CD4-positive, CD25-positive, alpha-beta regulatory T cell (primary cell): ENCODE data around the gene EPS8L3. TPM values are rescaled to one million over a fixed set of nuclear protein-coding genes. Genes with fewer than 3 reads are reported as not detected.

ENCODE experiments used
- ATAC-seq, 2 donors: fragments of 150-1000 bp; cut with Tn5 transposase; one replicate each; pipeline ENCODE4 v1.10.0; 2021; ENCODE audit warnings: low read depth in 2 of 2, moderate number of reproducible peaks in 2 of 2, moderate library complexity in 1 of 2
- DNase-seq, 3 donors: peaks; one replicate each; pipeline versions ENCODE4 v3.0.0 to v3.0.0-alpha.2; 2012 to 2022; ENCODE audit warnings: mixed read lengths in 1 of 3
- H3K27ac ChIP-seq: one replicate; pipeline ENCODE4 v1.7.0; 2013; ENCODE audit warnings: mild to moderate bottlenecking, low read length; ENCODE audit not compliant: insufficient read depth, poor library complexity, severe bottlenecking
- H3K27me3 ChIP-seq: one replicate; pipeline ENCODE4 v1.7.0; 2013; ENCODE audit warnings: low read length; ENCODE audit not compliant: control insufficient read depth, insufficient read depth
- H3K36me3 ChIP-seq: one replicate; pipeline ENCODE4 v1.7.0; 2013; ENCODE audit warnings: mild to moderate bottlenecking, low read length, moderate library complexity; ENCODE audit not compliant: control insufficient read depth, insufficient read depth
- H3K4me1 ChIP-seq: 2 replicates; pipeline ENCODE4 v1.7.0; 2013; ENCODE audit warnings: mild to moderate bottlenecking, low read length; ENCODE audit not compliant: insufficient read depth, control insufficient read depth, poor library complexity, severe bottlenecking
- H3K4me3 ChIP-seq: one replicate; pipeline ENCODE4 v1.7.0; 2013; ENCODE audit warnings: low read depth, mild to moderate bottlenecking, low read length, moderate library complexity
- H3K9me3 ChIP-seq, 2 experiments: 1 replicate in 1 of 2; 2 replicates in 1 of 2; pipeline ENCODE4 v1.7.0; 2013; ENCODE audit warnings: low read length in 2 of 2, mild to moderate bottlenecking in 1 of 2, moderate library complexity in 1 of 2; ENCODE audit not compliant: control insufficient read depth in 2 of 2
- H3K27ac Mint-ChIP-seq, 3 donors: one replicate each; pipeline ENCODE4 v1.8.0; 2020 to 2022; ENCODE audit warnings: mild to moderate bottlenecking in 3 of 3, mixed read lengths in 3 of 3, moderate library complexity in 2 of 3
- H3K27me3 Mint-ChIP-seq: one replicate; pipeline ENCODE4 v1.8.0; 2022; ENCODE audit warnings: mild to moderate bottlenecking, mixed read lengths
- H3K36me3 Mint-ChIP-seq: one replicate; pipeline ENCODE4 v1.8.0; 2020; ENCODE audit warnings: mixed read lengths
- H3K4me1 Mint-ChIP-seq, 4 donors: one replicate each; pipeline ENCODE4 v1.8.0; 2020 to 2022; ENCODE audit warnings: mixed read lengths in 4 of 4, mild to moderate bottlenecking in 1 of 4
- H3K4me3 Mint-ChIP-seq, 4 donors: one replicate each; pipeline ENCODE4 v1.8.0; 2020 to 2022; ENCODE audit warnings: mild to moderate bottlenecking in 4 of 4, mixed read lengths in 4 of 4, moderate library complexity in 3 of 4
- H3K9me3 Mint-ChIP-seq, 7 donors: one replicate each; pipeline ENCODE4 v1.8.0; 2020 to 2022; ENCODE audit warnings: mixed read lengths in 7 of 7, mild to moderate bottlenecking in 3 of 7, moderate library complexity in 2 of 7
- polyA plus RNA-seq, 4 donors: library from polyadenylated mRNA; unstranded; fragments of 300-500 nt; fragmentation: Illumina TruSeq; gene quantifications; one replicate each; pipeline ENCODE4 v1.2.3, GENCODE V29; 2021
- total RNA-seq: library from RNA; stranded (reverse); gene quantifications from one replicate; pipeline ENCODE4 v1.2.3, GENCODE V29; 2022

The EPS8L3 gene
- total and polyA plus RNA-seq, 5 donors from 2014 or later, result not detected

GRCh38 chr1:109805486-109806165, 41.9 kb upstream of the EPS8L3 start:
- Histone ChIP-seq H3K4me3 (no peak overlapping the region), H3K36me3 (no peaks in the 10 kb centered on the region), H3K27ac (no peak overlapping the region), H3K4me1 (peaks cover 74% of the 10 kb centered on the region), H3K27me3 (no peaks in the 10 kb centered on the region), H3K9me3 (no peaks in the 10 kb centered on the region)
- no peaks in the 10 kb centered on the region for H3K9me3 Mint-ChIP-seq
- H3K27ac Mint-ChIP-seq, result peak overlapping the region in 2 of 3 donors; percentile 79 to 80
- no peaks in the 10 kb centered on the region for H3K36me3 Mint-ChIP-seq
- DNase-seq (no peak), ATAC-seq (no peak)
- H3K27me3 Mint-ChIP-seq, result peaks cover 4% of the 10 kb centered on the region
- H3K4me1 Mint-ChIP-seq, result peaks cover 7 to 79% (median 49%) of the 10 kb centered on the region in 4 donors
- H3K4me3 Mint-ChIP-seq, result peak overlapping the region in 2 of 4 donors; percentile 22 to 44

- no peak overlapping the region for H3K4me3 ChIP-seq
- H3K9me3 ChIP-seq, result no peaks in the 10 kb centered on the region
- H3K4me1 ChIP-seq, result peaks cover 80% of the 10 kb centered on the region
- Mint-ChIP-seq H3K27me3 (peaks cover 4% of the 10 kb centered on the region), H3K36me3 (no peaks in the 10 kb centered on the region), H3K4me1 (peaks cover 11 to 87% (median 53%) of the 10 kb centered on the region in 4 donors), H3K9me3 (no peaks in the 10 kb centered on the region), H3K27ac (peak overlapping the region; percentile 75 to 100 (median 97)), H3K4me3 (peak overlapping the region in 2 of 4 donors; percentile 61 to 80)
- no peaks in the 10 kb centered on the region for H3K27me3 ChIP-seq
- H3K36me3 ChIP-seq, result no peaks in the 10 kb centered on the region
- DNase-seq (no peak), ATAC-seq (no peak)
- H3K27ac ChIP-seq, result peak overlapping the region; percentile 82
Measured at GRCh38 chr1:109804660-109805059, 40.9 kb upstream of the EPS8L3 start.

GRCh38 chr1:109803901-109804331, 40.2 kb upstream of the EPS8L3 start:
- DNase-seq (no peak), ATAC-seq (no peak)
- H3K4me3 Mint-ChIP-seq, result peak overlapping the region; percentile 39 to 82 (median 71)
- Histone ChIP-seq H3K36me3 (no peaks in the 10 kb centered on the region), H3K9me3 (no peaks in the 10 kb centered on the region), H3K27ac (peak overlapping the region; percentile 82), H3K4me3 (peak overlapping the region; percentile 28), H3K27me3 (no peaks in the 10 kb centered on the region), H3K4me1 (peaks cover 80% of the 10 kb centered on the region)
- peaks cover 4% of the 10 kb centered on the region for H3K27me3 Mint-ChIP-seq
- peaks cover 11 to 93% (median 55%) of the 10 kb centered on the region in 4 donors for H3K4me1 Mint-ChIP-seq
- H3K36me3 Mint-ChIP-seq, result no peaks in the 10 kb centered on the region
- H3K9me3 Mint-ChIP-seq, result no peaks in the 10 kb centered on the region
- H3K27ac Mint-ChIP-seq, result peak overlapping the region; percentile 95 to 100 (median 97)

- peaks cover 74% of the 10 kb centered on the region for H3K4me1 ChIP-seq
- Mint-ChIP-seq H3K4me3 (peak overlapping the region; percentile 70 to 88 (median 81)), H3K36me3 (no peaks in the 10 kb centered on the region), H3K27ac (peak overlapping the region; percentile 95 to 100 (median 97)), H3K4me1 (peaks cover 11 to 89% (median 54%) of the 10 kb centered on the region in 4 donors), H3K27me3 (peaks cover 4% of the 10 kb centered on the region), H3K9me3 (no peaks in the 10 kb centered on the region)
- no peak for ATAC-seq
- peak overlapping the region; percentile 28 for H3K4me3 ChIP-seq
- H3K36me3 ChIP-seq, result no peaks in the 10 kb centered on the region
- no peaks in the 10 kb centered on the region for H3K9me3 ChIP-seq
- no peaks in the 10 kb centered on the region for H3K27me3 ChIP-seq
- H3K27ac ChIP-seq, result peak overlapping the region; percentile 82
- DNase-seq, result no peak
Measured at GRCh38 chr1:109802901-109803561, 39.3 kb upstream of the EPS8L3 start.

GRCh38 chr1:109802136-109802900, 38.6 kb upstream of the EPS8L3 start:
- peak; percentile 76 to 81 for ATAC-seq
- Histone ChIP-seq H3K27ac (peak overlapping the region; percentile 82), H3K4me1 (peaks cover 74% of the 10 kb centered on the region)

GRCh38 chr1:109801791-109802135, 38.0 kb upstream of the EPS8L3 start:
- Mint-ChIP-seq H3K4me3 (peak overlapping the region; percentile 70 to 88 (median 81)), H3K4me1 (peaks cover 13 to 89% (median 55%) of the 10 kb centered on the region in 4 donors), H3K27ac (peak overlapping the region; percentile 95 to 100 (median 97)), H3K27me3 (peaks cover 4% of the 10 kb centered on the region), H3K9me3 (no peaks in the 10 kb centered on the region), H3K36me3 (no peaks in the 10 kb centered on the region)
- H3K4me3 ChIP-seq, result peak overlapping the region; percentile 47
- H3K36me3 ChIP-seq, result no peaks in the 10 kb centered on the region
- ATAC-seq (no peak), DNase-seq (no peak)
- H3K9me3 ChIP-seq, result no peaks in the 10 kb centered on the region
- peaks cover 74% of the 10 kb centered on the region for H3K4me1 ChIP-seq
- peak overlapping the region; percentile 82 for H3K27ac ChIP-seq
- H3K27me3 ChIP-seq, result no peaks in the 10 kb centered on the region

More at GRCh38 chr1:109802136-109802900, 38.6 kb upstream of the EPS8L3 start:
- H3K27ac Mint-ChIP-seq, result peak overlapping the region; percentile 95 to 100 (median 97)
- peak overlapping the region; percentile 70 to 88 (median 81) for H3K4me3 Mint-ChIP-seq
- peaks cover 11 to 89% (median 53%) of the 10 kb centered on the region in 4 donors for H3K4me1 Mint-ChIP-seq
- peaks cover 4% of the 10 kb centered on the region for H3K27me3 Mint-ChIP-seq
- Histone ChIP-seq H3K9me3 (no peaks in the 10 kb centered on the region), H3K36me3 (no peaks in the 10 kb centered on the region), H3K4me3 (peak overlapping the region; percentile 47), H3K27me3 (no peaks in the 10 kb centered on the region)
- H3K36me3 Mint-ChIP-seq, result no peaks in the 10 kb centered on the region
- H3K9me3 Mint-ChIP-seq, result no peaks in the 10 kb centered on the region
- DNase-seq, result peak; percentile 33 to 93 (median 77)

- DNase-seq, result no peak
- H3K27ac Mint-ChIP-seq, result peak overlapping the region; percentile 67 to 97 (median 94)
- Histone ChIP-seq H3K36me3 (no peaks in the 10 kb centered on the region), H3K27me3 (no peaks in the 10 kb centered on the region), H3K4me1 (peaks cover 67% of the 10 kb centered on the region), H3K27ac (no peak overlapping the region), H3K4me3 (no peak overlapping the region), H3K9me3 (no peaks in the 10 kb centered on the region)
- H3K4me1 Mint-ChIP-seq, result peaks cover 16 to 86% (median 60%) of the 10 kb centered on the region in 4 donors
- no peaks in the 10 kb centered on the region for H3K36me3 Mint-ChIP-seq
- no peak for ATAC-seq
- no peaks in the 10 kb centered on the region for H3K9me3 Mint-ChIP-seq
- H3K27me3 Mint-ChIP-seq, result peaks cover 4% of the 10 kb centered on the region
- H3K4me3 Mint-ChIP-seq, result peak overlapping the region in 2 of 4 donors; percentile 39 to 80
Measured at GRCh38 chr1:109800291-109800690, 36.6 kb upstream of the EPS8L3 start.
